SK-N-SH treated with all-trans-retinoic acid at 6 μM for 48 hours (cell line): Measurements from ENCODE around the gene WDR90.

Source experiments
- ATAC-seq: fragments of 200-7000 bp; cut with Tn5 transposase; 3 replicates; pipeline ENCODE4 v1.9.1; 2020; ENCODE audit warnings: mild to moderate bottlenecking, moderate library complexity
- ARNTL ChIP-seq: fragments of 450-650 bp; formaldehyde crosslinking; IDR thresholded peaks from 2 replicates; pipeline ENCODE4 v1.5.0; 2020; ENCODE audit warnings: low read depth, mild to moderate bottlenecking, moderate library complexity, borderline replicate concordance
- BACH2 ChIP-seq: fragments of 250-450 bp; sonication (Bioruptor Pico); IDR thresholded peaks from 2 replicates; pipeline ENCODE4 v1.9.0; 2021; ENCODE audit warnings: mild to moderate bottlenecking, borderline replicate concordance
- CSDC2 ChIP-seq: fragments of 250-450 bp; sonication (Bioruptor Pico); IDR thresholded peaks from 2 replicates; pipeline ENCODE4 v1.5.0; 2020; ENCODE audit warnings: mild to moderate bottlenecking, moderate library complexity
- ESRRG ChIP-seq: fragments of 250-450 bp; sonication (Bioruptor Pico); IDR thresholded peaks from 2 replicates; pipeline ENCODE4 v1.6.1; 2021; ENCODE audit warnings: mild to moderate bottlenecking
- GLIS3 ChIP-seq: fragments of 250-450 bp; sonication (Bioruptor Pico); IDR thresholded peaks from 2 replicates; pipeline ENCODE4 v1.5.0; 2020; ENCODE audit warnings: mild to moderate bottlenecking, moderate library complexity
- ISL1 ChIP-seq: fragments of 250-450 bp; sonication (Bioruptor Pico); IDR thresholded peaks from 2 replicates; pipeline ENCODE4 v2.1.2; 2022; ENCODE audit warnings: mild to moderate bottlenecking, moderate library complexity
- OSR1 ChIP-seq: fragments of 250-450 bp; sonication (Bioruptor Pico); IDR thresholded peaks from 2 replicates; pipeline ENCODE4 v1.8.0; 2022; ENCODE audit warnings: moderate library complexity, mild to moderate bottlenecking, inconsistent platforms
- PPARA ChIP-seq: fragments of 250-450 bp; sonication (Bioruptor Pico); IDR thresholded peaks from 2 replicates; pipeline ENCODE4 v1.5.0; 2020; ENCODE audit warnings: mild to moderate bottlenecking, borderline replicate concordance
- RARB ChIP-seq: fragments of 250-450 bp; sonication (Bioruptor Pico); IDR thresholded peaks from 2 replicates; pipeline ENCODE4 v1.8.0; 2021; ENCODE audit warnings: mild to moderate bottlenecking, moderate library complexity
- SNAI2 ChIP-seq: fragments of 250-450 bp; sonication (Bioruptor Pico); IDR thresholded peaks from 2 replicates; pipeline ENCODE4 v1.5.0; 2020; ENCODE audit warnings: mild to moderate bottlenecking, moderate library complexity
- TCF4 ChIP-seq: fragments of 250-450 bp; sonication (Bioruptor Pico); IDR thresholded peaks from 2 replicates; pipeline ENCODE4 v1.8.0; 2021; ENCODE audit warnings: mild to moderate bottlenecking, moderate library complexity, borderline replicate concordance
- ZC3H10 ChIP-seq: fragments of 250-450 bp; sonication (Bioruptor Pico); IDR thresholded peaks from 2 replicates; pipeline ENCODE4 v1.5.1; 2021; ENCODE audit warnings: mild to moderate bottlenecking, moderate library complexity
- ZFP3 ChIP-seq: fragments of 250-450 bp; sonication (Bioruptor Pico); IDR thresholded peaks from 2 replicates; pipeline ENCODE4 v1.5.0; 2020; ENCODE audit warnings: mild to moderate bottlenecking, moderate library complexity
- ZFP30 ChIP-seq: fragments of 450-650 bp; formaldehyde crosslinking; IDR thresholded peaks from 2 replicates; pipeline ENCODE4 v1.5.0; 2022; ENCODE audit warnings: mild to moderate bottlenecking, moderate library complexity
- ZNF565 ChIP-seq: fragments of 450-650 bp; formaldehyde crosslinking; conservative IDR thresholded peaks from 2 replicates; pipeline ENCODE4 v1.5.0; 2020; ENCODE audit warnings: low read depth, mild to moderate bottlenecking, moderate library complexity
- ZNF70 ChIP-seq: fragments of 450-650 bp; formaldehyde crosslinking; IDR thresholded peaks from 2 replicates; pipeline ENCODE4 v1.5.0; 2020; ENCODE audit warnings: mild to moderate bottlenecking, moderate library complexity
- ZNF8 ChIP-seq: fragments of 450-650 bp; formaldehyde crosslinking; IDR thresholded peaks from 2 replicates; pipeline ENCODE4 v1.5.0; 2020; ENCODE audit warnings: mild to moderate bottlenecking, moderate library complexity
- TF ChIP-seq, protein P1 (sequence below): fragments of 250-450 bp; sonication (Bioruptor Pico); IDR thresholded peaks from 2 replicates; pipeline ENCODE4 v1.5.1; 2020; ENCODE audit warnings: low read depth, mild to moderate bottlenecking, moderate library complexity
- TF ChIP-seq, protein P2 (sequence below): fragments of 250-450 bp; sonication (Bioruptor Pico); IDR thresholded peaks from 2 replicates; pipeline ENCODE4 v1.8.0; 2021; ENCODE audit warnings: low read depth, mild to moderate bottlenecking, moderate library complexity, borderline replicate concordance
- TF ChIP-seq, protein P3 (sequence below): fragments of 250-450 bp; sonication (Bioruptor Pico); IDR thresholded peaks from 2 replicates; pipeline ENCODE4 v1.5.0; 2020; ENCODE audit warnings: mild to moderate bottlenecking, moderate library complexity
- TF ChIP-seq, protein P4 (sequence below): fragments of 250-450 bp; sonication (Bioruptor Pico); IDR thresholded peaks from 2 replicates; pipeline ENCODE4 v1.5.1; 2021; ENCODE audit warnings: mild to moderate bottlenecking, moderate library complexity
- TF ChIP-seq, protein P5 (sequence below): fragments of 250-450 bp; sonication (Bioruptor Pico); IDR thresholded peaks from 2 replicates; pipeline ENCODE4 v1.8.0; 2020; ENCODE audit warnings: mild to moderate bottlenecking, moderate library complexity, borderline replicate concordance

WDR90 gene

DNA sequence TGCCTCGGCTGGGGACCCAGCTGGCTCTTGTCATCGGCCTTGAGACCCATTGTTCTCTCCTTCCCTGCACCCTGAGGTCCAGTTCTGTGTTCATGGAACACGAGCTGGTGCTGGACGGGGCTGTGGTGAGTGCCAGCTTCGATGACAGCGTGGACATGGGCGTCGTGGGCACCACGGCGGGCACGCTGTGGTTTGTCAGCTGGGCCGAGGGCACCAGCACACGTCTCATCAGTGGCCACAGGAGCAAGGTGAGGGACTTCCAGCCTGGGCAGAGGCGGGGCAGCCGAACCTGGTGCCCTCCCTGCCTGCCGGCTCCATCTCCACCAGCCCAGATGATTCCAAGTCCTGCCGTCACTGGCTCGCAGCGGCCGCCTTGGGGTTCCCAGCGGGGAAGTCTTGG lies 13.4 kb downstream of the WDR90 start:
- ATAC-seq: no peak
- no peak for TF ChIP-seq ZNF8 (CRISPR knock-in tag)
- TF ChIP-seq ZC3H10: no peak
- no peak for TF ChIP-seq ZFP3 (CRISPR knock-in tag)
- no peak for TF ChIP-seq PPARA (CRISPR knock-in tag)
- TF ChIP-seq, protein P1, sequence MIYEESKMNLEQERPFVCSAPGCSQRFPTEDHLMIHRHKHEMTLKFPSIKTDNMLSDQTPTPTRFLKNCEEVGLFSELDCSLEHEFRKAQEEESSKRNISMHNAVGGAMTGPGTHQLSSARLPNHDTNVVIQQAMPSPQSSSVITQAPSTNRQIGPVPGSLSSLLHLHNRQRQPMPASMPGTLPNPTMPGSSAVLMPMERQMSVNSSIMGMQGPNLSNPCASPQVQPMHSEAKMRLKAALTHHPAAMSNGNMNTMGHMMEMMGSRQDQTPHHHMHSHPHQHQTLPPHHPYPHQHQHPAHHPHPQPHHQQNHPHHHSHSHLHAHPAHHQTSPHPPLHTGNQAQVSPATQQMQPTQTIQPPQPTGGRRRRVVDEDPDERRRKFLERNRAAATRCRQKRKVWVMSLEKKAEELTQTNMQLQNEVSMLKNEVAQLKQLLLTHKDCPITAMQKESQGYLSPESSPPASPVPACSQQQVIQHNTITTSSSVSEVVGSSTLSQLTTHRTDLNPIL: no peak
- no peak for TF ChIP-seq ZFP30 (CRISPR knock-in tag)
- no peak for TF ChIP-seq ISL1 (CRISPR knock-in tag)
- TF ChIP-seq OSR1 (CRISPR knock-in tag): no peak
- no peak for TF ChIP-seq ZNF565 (CRISPR knock-in tag)
- TF ChIP-seq CSDC2: no peak
- TF ChIP-seq TCF4 (CRISPR knock-in tag): no peak
- TF ChIP-seq, protein P2, sequence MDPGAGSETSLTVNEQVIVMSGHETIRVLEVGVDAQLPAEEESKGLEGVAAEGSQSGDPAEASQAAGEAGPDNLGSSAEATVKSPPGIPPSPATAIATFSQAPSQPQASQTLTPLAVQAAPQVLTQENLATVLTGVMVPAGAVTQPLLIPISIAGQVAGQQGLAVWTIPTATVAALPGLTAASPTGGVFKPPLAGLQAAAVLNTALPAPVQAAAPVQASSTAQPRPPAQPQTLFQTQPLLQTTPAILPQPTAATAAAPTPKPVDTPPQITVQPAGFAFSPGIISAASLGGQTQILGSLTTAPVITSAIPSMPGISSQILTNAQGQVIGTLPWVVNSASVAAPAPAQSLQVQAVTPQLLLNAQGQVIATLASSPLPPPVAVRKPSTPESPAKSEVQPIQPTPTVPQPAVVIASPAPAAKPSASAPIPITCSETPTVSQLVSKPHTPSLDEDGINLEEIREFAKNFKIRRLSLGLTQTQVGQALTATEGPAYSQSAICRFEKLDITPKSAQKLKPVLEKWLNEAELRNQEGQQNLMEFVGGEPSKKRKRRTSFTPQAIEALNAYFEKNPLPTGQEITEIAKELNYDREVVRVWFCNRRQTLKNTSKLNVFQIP (CRISPR knock-in tag): no peak
- TF ChIP-seq, protein P3, sequence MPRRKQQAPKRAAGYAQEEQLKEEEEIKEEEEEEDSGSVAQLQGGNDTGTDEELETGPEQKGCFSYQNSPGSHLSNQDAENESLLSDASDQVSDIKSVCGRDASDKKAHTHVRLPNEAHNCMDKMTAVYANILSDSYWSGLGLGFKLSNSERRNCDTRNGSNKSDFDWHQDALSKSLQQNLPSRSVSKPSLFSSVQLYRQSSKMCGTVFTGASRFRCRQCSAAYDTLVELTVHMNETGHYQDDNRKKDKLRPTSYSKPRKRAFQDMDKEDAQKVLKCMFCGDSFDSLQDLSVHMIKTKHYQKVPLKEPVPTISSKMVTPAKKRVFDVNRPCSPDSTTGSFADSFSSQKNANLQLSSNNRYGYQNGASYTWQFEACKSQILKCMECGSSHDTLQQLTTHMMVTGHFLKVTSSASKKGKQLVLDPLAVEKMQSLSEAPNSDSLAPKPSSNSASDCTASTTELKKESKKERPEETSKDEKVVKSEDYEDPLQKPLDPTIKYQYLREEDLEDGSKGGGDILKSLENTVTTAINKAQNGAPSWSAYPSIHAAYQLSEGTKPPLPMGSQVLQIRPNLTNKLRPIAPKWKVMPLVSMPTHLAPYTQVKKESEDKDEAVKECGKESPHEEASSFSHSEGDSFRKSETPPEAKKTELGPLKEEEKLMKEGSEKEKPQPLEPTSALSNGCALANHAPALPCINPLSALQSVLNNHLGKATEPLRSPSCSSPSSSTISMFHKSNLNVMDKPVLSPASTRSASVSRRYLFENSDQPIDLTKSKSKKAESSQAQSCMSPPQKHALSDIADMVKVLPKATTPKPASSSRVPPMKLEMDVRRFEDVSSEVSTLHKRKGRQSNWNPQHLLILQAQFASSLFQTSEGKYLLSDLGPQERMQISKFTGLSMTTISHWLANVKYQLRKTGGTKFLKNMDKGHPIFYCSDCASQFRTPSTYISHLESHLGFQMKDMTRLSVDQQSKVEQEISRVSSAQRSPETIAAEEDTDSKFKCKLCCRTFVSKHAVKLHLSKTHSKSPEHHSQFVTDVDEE (CRISPR knock-in tag): no peak
- TF ChIP-seq ARNTL: no peak
- TF ChIP-seq, protein P4, sequence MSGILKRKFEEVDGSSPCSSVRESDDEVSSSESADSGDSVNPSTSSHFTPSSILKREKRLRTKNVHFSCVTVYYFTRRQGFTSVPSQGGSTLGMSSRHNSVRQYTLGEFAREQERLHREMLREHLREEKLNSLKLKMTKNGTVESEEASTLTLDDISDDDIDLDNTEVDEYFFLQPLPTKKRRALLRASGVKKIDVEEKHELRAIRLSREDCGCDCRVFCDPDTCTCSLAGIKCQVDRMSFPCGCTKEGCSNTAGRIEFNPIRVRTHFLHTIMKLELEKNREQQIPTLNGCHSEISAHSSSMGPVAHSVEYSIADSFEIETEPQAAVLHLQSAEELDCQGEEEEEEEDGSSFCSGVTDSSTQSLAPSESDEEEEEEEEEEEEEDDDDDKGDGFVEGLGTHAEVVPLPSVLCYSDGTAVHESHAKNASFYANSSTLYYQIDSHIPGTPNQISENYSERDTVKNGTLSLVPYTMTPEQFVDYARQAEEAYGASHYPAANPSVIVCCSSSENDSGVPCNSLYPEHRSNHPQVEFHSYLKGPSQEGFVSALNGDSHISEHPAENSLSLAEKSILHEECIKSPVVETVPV (CRISPR knock-in tag): no peak

DNA sequence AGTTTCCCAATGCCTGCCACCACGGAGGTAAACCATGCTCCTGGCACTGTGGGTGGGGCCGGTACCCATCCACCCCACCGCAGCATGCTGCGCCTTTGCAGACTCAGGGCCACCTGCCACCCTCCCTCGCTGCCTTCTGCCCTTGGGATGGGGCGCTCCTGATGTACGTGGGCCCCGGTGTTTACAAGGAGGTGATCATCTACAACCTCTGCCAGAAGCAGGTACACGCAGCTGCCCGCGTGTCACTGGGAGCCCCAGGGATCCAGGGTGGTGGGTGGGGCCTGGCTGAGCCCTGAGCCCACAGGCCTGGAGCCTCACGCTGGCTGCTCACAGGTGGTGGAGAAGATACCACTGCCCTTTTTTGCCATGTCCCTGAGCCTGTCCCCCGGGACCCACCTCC lies 17.4 kb downstream of the WDR90 start:
- ATAC-seq: no peak
- TF ChIP-seq PPARA (CRISPR knock-in tag) (no peak), SNAI2 (CRISPR knock-in tag) (no peak), ZNF70 (CRISPR knock-in tag) (no peak), ZFP3 (CRISPR knock-in tag) (no peak), TCF4 (CRISPR knock-in tag) (no peak), OSR1 (CRISPR knock-in tag) (no peak), GLIS3 (CRISPR knock-in tag) (no peak), BACH2 (CRISPR knock-in tag) (no peak), ISL1 (CRISPR knock-in tag) (no peak), RARB (no peak), ZC3H10 (no peak), ESRRG (CRISPR knock-in tag) (no peak), ZFP30 (CRISPR knock-in tag) (no peak), ZNF8 (CRISPR knock-in tag) (no peak)
- TF ChIP-seq, protein P2 (CRISPR knock-in tag): no peak
- TF ChIP-seq, protein P5, sequence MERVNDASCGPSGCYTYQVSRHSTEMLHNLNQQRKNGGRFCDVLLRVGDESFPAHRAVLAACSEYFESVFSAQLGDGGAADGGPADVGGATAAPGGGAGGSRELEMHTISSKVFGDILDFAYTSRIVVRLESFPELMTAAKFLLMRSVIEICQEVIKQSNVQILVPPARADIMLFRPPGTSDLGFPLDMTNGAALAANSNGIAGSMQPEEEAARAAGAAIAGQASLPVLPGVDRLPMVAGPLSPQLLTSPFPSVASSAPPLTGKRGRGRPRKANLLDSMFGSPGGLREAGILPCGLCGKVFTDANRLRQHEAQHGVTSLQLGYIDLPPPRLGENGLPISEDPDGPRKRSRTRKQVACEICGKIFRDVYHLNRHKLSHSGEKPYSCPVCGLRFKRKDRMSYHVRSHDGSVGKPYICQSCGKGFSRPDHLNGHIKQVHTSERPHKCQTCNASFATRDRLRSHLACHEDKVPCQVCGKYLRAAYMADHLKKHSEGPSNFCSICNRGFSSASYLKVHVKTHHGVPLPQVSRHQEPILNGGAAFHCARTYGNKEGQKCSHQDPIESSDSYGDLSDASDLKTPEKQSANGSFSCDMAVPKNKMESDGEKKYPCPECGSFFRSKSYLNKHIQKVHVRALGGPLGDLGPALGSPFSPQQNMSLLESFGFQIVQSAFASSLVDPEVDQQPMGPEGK (CRISPR knock-in tag): no peak
- TF ChIP-seq, protein P1: no peak
- TF ChIP-seq, protein P3 (CRISPR knock-in tag): no peak
